ENCODE measurements around the gene RSL1D1. TPM values are rescaled to one million over a fixed set of nuclear protein-coding genes. Genes with fewer than 3 reads are reported as not detected.

RSL1D1 gene
- total and polyA plus RNA-seq, 9 of the 15 experiments (the other 6 are each of a cell fraction or from before 2014, with no cell fraction given) = 259 to 753 (median 373) TPM

GRCh38 chr16:11851294-11852091 is at the start of gene RSL1D1 (continued):
- TF ChIP-seq FOSL1 (tag; conservative IDR thresholded peaks at IDR 0.05) (0 out of 2 replicates have a peak, but pooled peaks have one; percentile 19), CHD1 (IDR thresholded peaks at IDR 0.05; ENCODE audit: low read length) (peak; percentile 78), TFAP4 (CRISPR knock-in tag; IDR thresholded peaks at IDR 0.05; ENCODE audit: borderline replicate concordance) (peak; percentile 90), KDM4B (IDR thresholded peaks at IDR 0.05; ENCODE audit: borderline replicate concordance in 2 of 2, low read depth in 1 of 2) (0 out of 4 replicates have a peak, but pooled peaks of 1 of the 2 experiments have one; percentile 22), ZNF280B (CRISPR knock-in tag; IDR thresholded peaks at IDR 0.05) (no peak), PTBP1 (IDR thresholded peaks at IDR 0.05; ENCODE audit: low read depth, low read length) (no peak), RFX5 (IDR thresholded peaks at IDR 0.05; ENCODE audit: low read depth, low read length) (no peak), TRIM28 (IDR thresholded peaks at IDR 0.05) (0 out of 2 replicates have a peak, but pooled peaks have one; percentile 27), ZBTB11 (CRISPR knock-in tag; IDR thresholded peaks at IDR 0.05) (peak in 2 of 3 experiments; percentile 45 to 93; a peak in 3 of 6 replicates), L3MBTL2 (IDR thresholded peaks at IDR 0.05) (peak; percentile 54; the same call in 1 of the 2 replicates), HCFC1 (IDR thresholded peaks at IDR 0.05; ENCODE audit: low read depth, low read length) (peak; percentile 69), USF1 (CRISPR knock-in tag; IDR thresholded peaks at IDR 0.05) (peak; percentile 9; the same call in 1 of the 2 replicates), ZNF57 (CRISPR knock-in tag; IDR thresholded peaks at IDR 0.05) (no peak), JUN (IDR thresholded peaks at IDR 0.05; ENCODE audit: borderline replicate concordance, low read depth, low read length) (peak; percentile 25; the same call in 1 of the 2 replicates), JUN (CRISPR knock-in tag; IDR thresholded peaks at IDR 0.05; ENCODE audit: borderline replicate concordance) (no peak), ELK3 (CRISPR knock-in tag; IDR thresholded peaks at IDR 0.05) (no peak), MTA1 (IDR thresholded peaks at IDR 0.05; ENCODE audit: borderline replicate concordance) (no peak), ERF (CRISPR knock-in tag; IDR thresholded peaks at IDR 0.05) (peak; percentile 17; the same call in 1 of the 2 replicates)

Measured in K562 (cell line).